ENCODE results near the gene BNC2.

DNA sequence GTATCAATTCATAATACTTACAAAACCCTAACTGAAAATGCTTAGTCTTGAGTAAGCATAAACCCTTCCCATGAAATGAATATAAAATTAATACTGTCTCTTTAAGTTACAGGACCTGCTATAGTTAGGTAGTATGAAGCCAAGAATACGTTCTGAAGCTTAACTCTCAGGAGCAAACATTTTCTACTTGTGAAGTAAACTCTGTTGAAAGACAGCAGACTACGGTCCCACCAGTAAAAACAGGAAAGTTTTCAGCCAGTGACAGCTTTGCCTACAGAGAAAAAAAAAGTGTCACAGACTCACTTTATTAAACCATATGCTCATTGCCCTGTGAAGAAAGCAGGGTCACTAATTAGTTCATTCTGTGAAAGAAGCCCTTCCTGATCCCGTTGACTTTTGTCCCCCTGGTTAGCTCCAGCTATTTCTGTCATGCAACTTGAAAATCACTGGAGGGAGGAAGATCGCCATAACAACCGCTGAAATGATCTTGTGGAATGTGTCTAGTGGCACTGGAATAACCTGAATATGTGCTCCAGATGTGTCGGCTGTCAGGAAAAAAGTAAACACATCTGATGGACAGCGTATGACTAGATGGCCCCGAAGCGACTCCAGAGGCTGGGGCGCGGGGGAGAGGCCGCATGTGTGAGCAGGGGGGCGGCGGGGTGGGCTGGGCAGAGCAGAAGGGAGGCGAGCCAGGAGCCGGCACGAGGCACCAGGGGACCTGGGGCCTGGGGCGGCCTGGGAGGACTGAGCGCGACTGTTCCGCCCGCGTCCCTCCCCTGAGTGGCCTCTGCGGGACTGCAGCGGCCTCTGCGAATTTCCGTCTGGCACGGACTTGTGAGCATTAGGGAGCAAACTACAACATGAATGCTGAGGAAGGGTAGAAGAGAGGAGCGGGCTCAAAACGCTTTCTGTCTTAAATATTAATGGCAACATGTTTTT lies 41.9 kb downstream of the BNC2 start:
- TF ChIP-seq EZH2 (optimal IDR thresholded peaks at IDR 0.05; ENCODE audit: low read depth, low read length) = no peak
- TF ChIP-seq, protein P1, sequence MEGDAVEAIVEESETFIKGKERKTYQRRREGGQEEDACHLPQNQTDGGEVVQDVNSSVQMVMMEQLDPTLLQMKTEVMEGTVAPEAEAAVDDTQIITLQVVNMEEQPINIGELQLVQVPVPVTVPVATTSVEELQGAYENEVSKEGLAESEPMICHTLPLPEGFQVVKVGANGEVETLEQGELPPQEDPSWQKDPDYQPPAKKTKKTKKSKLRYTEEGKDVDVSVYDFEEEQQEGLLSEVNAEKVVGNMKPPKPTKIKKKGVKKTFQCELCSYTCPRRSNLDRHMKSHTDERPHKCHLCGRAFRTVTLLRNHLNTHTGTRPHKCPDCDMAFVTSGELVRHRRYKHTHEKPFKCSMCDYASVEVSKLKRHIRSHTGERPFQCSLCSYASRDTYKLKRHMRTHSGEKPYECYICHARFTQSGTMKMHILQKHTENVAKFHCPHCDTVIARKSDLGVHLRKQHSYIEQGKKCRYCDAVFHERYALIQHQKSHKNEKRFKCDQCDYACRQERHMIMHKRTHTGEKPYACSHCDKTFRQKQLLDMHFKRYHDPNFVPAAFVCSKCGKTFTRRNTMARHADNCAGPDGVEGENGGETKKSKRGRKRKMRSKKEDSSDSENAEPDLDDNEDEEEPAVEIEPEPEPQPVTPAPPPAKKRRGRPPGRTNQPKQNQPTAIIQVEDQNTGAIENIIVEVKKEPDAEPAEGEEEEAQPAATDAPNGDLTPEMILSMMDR (IDR thresholded peaks at IDR 0.05; ENCODE audit: low read length) = no peak

Data from MM.1S (cell line).